Stimulated activated CD8-positive, alpha-beta memory T cell treated with anti-CD3 and anti-CD28 coated beads, Interleukin-15, amount 100 ng/mL, for 4 hours (primary cell): ENCODE results near the gene SPATA24.
"Not testable (repeated sequence)": the region's sequence is repeated elsewhere in the genome, so short reads cannot be mapped to it uniquely, and the experiment has no call there.

Source experiments
- DNase-seq, 2 donors: peaks; one replicate each; pipeline ENCODE4 v3.0.0-alpha.2; 2020; ENCODE audit warnings: low read depth in 2 of 2

Gene SPATA24

GRCh38 chr5:139416651-139417050 is 12.8 kb upstream of the SPATA24 start:
- DNase-seq, result no peak

- DNase-seq, result no peak
These were observed 12.0 kb upstream of the SPATA24 start for GRCh38 chr5:139415869-139416268.

GRCh38 chr5:139415221-139415861 is 11.5 kb upstream of the SPATA24 start:
- no peak for DNase-seq

GRCh38 chr5:139414581-139415130 is 10.8 kb upstream of the SPATA24 start:
- DNase-seq, result no peak

GRCh38 chr5:139413963-139414362 is 10.1 kb upstream of the SPATA24 start:
- DNase-seq, result no peak

GRCh38 chr5:139413153-139413552 is 9.3 kb upstream of the SPATA24 start:
- DNase-seq, result no peak

GRCh38 chr5:139410993-139411828 is 7.3 kb upstream of the SPATA24 start:
- no peak for DNase-seq

GRCh38 chr5:139410121-139410992 is 6.5 kb upstream of the SPATA24 start:
- DNase-seq, result no peak

- not testable (repeated sequence) for DNase-seq
These were observed 5.2 kb upstream of the SPATA24 start for GRCh38 chr5:139409116-139409515.

- no peak for DNase-seq
These were observed 4.3 kb upstream of the SPATA24 start for GRCh38 chr5:139408191-139408590.

GRCh38 chr5:139407517-139407916 is 3.6 kb upstream of the SPATA24 start:
- no peak for DNase-seq

GRCh38 chr5:139406963-139407362 is 3.1 kb upstream of the SPATA24 start:
- DNase-seq, result no peak

GRCh38 chr5:139404484-139404840 is 573 bp upstream of the SPATA24 start:
- DNase-seq, result no peak

GRCh38 chr5:139403418-139403786 is 487 bp downstream of the SPATA24 start:
- DNase-seq, result no peak

GRCh38 chr5:139402561-139403158 is 1.2 kb downstream of the SPATA24 start:
- no peak for DNase-seq

- DNase-seq, result no peak
These were observed 2.3 kb downstream of the SPATA24 start for GRCh38 chr5:139401546-139401945.

GRCh38 chr5:139399501-139400121 is 4.3 kb downstream of the SPATA24 start:
- DNase-seq, result no peak

GRCh38 chr5:139397921-139398320 is 6.0 kb downstream of the SPATA24 start:
- no peak for DNase-seq

- DNase-seq, result no peak
These were observed 7.2 kb downstream of the SPATA24 start for GRCh38 chr5:139396691-139397090.

- DNase-seq, result no peak
These were observed 7.8 kb downstream of the SPATA24 start for GRCh38 chr5:139395844-139396640.
